HG02840 (cell line): Measurements from ENCODE around the gene VARS2.
A peak's percentile ranks its signal among the peaks of the same experiment; 100 is the strongest.
"Not testable (repeated sequence)": the region's sequence is repeated elsewhere in the genome, so short reads cannot be mapped to it uniquely, and the experiment has no call there.

Experiments used
- ATAC-seq: cut with Tn5 transposase; IDR thresholded peaks from one replicate; pipeline ENCODE4 v1.9.1; 2021; ENCODE audit warnings: mild to moderate bottlenecking, moderate library complexity, moderate number of reproducible peaks; ENCODE audit not compliant: unreplicated experiment, low FRiP score

Gene VARS2

GRCh38 chr6:30895343-30895742, 18.7 kb upstream of the VARS2 start:
- no peak for ATAC-seq

- ATAC-seq: no peak
Observed at GRCh38 chr6:30896541-30896940, 17.5 kb upstream of the VARS2 start.

- ATAC-seq: no peak
Observed at GRCh38 chr6:30897882-30898281, 16.2 kb upstream of the VARS2 start.

- no peak for ATAC-seq
Observed at GRCh38 chr6:30898750-30899360, 15.2 kb upstream of the VARS2 start.

- no peak for ATAC-seq
Observed at GRCh38 chr6:30900863-30901417, 13.1 kb upstream of the VARS2 start.

GRCh38 chr6:30901436-30901835, 12.6 kb upstream of the VARS2 start:
- ATAC-seq: no peak

- not testable (repeated sequence) for ATAC-seq
Observed at GRCh38 chr6:30902196-30902595, 11.8 kb upstream of the VARS2 start.

GRCh38 chr6:30902709-30903108, 11.3 kb upstream of the VARS2 start:
- no peak for ATAC-seq

GRCh38 chr6:30903236-30903635, 10.8 kb upstream of the VARS2 start:
- no peak for ATAC-seq

- ATAC-seq: not testable (repeated sequence)
Observed at GRCh38 chr6:30907290-30907757, 6.7 kb upstream of the VARS2 start.

- ATAC-seq: peak; percentile 90
Observed at GRCh38 chr6:30907758-30908591, 6.1 kb upstream of the VARS2 start, which contains the start of gene GTF2H4. Gene GTF2H4, plus strand, starts transcription at chr6:30908207.

GRCh38 chr6:30908700-30909099, 5.3 kb upstream of the VARS2 start:
- ATAC-seq: no peak

- ATAC-seq: not testable (repeated sequence)
Observed at GRCh38 chr6:30910473-30910872, 3.6 kb upstream of the VARS2 start.

- ATAC-seq: no peak
Observed at GRCh38 chr6:30912746-30913520, 1.1 kb upstream of the VARS2 start.

- ATAC-seq: no peak
Observed at GRCh38 chr6:30913721-30914075, 340 bp upstream of the VARS2 start.

GRCh38 chr6:30914854-30915590, 984 bp downstream of the VARS2 start:
- no peak for ATAC-seq

GRCh38 chr6:30915591-30915946, 1.5 kb downstream of the VARS2 start:
- no peak for ATAC-seq

- no peak for ATAC-seq
Observed at GRCh38 chr6:30917041-30917440, 3.0 kb downstream of the VARS2 start.

GRCh38 chr6:30917487-30917886, 3.4 kb downstream of the VARS2 start:
- no peak for ATAC-seq

GRCh38 chr6:30918670-30919069, 4.6 kb downstream of the VARS2 start:
- no peak for ATAC-seq
